ENCODE measurements around the gene MINK1.

MINK1 gene

GRCh38 chr17:4838309-4838785 lies 5.2 kb downstream of the MINK1 start:
- H3K4me3 ChIP-seq (ENCODE audit: low read length) = no peak overlapping the region
- no peaks in the 10 kb centered on the region for H3K9me3 ChIP-seq (ENCODE audit: insufficient read depth, low read depth, low read length)
- H3K27me3 ChIP-seq (ENCODE audit: insufficient read depth, low read length) = no peaks in the 10 kb centered on the region
- H3K4me1 ChIP-seq (ENCODE audit: insufficient read depth, low read length) = peaks cover 16% of the 10 kb centered on the region
- no peak overlapping the region for H3K27ac ChIP-seq (ENCODE audit: low read depth, low read length)
- WGBS = 100% methylated on average over 3 of the region's 3 CpGs
- H3K36me3 ChIP-seq (ENCODE audit: insufficient read depth, low read length) = peaks cover 8% of the 10 kb centered on the region; the same call in 1 of the 2 replicates
- no peak overlapping the region for H3K9ac ChIP-seq (ENCODE audit: low read depth, low read length)

GRCh38 chr17:4839221-4839620 lies 6.1 kb downstream of the MINK1 start:
- no peaks in the 10 kb centered on the region for H3K9me3 ChIP-seq (ENCODE audit: insufficient read depth, low read depth, low read length)
- whole genome bisulfite sequencing = 94% methylated on average over 8 of the region's 8 CpGs
- H3K27ac ChIP-seq (ENCODE audit: low read depth, low read length) = no peak overlapping the region
- peaks cover 14% of the 10 kb centered on the region for H3K4me1 ChIP-seq (ENCODE audit: insufficient read depth, low read length)
- H3K36me3 ChIP-seq (ENCODE audit: insufficient read depth, low read length) = peaks cover 8% of the 10 kb centered on the region; the same call in 1 of the 2 replicates
- H3K4me3 ChIP-seq (ENCODE audit: low read length) = no peak overlapping the region
- no peaks in the 10 kb centered on the region for H3K27me3 ChIP-seq (ENCODE audit: insufficient read depth, low read length)
- H3K9ac ChIP-seq (ENCODE audit: low read depth, low read length) = no peak overlapping the region

- Histone ChIP-seq H3K9me3 (ENCODE audit: insufficient read depth, low read depth, low read length) (no peaks in the 10 kb centered on the region), H3K4me1 (ENCODE audit: insufficient read depth, low read length) (peaks cover 6% of the 10 kb centered on the region; the same call in 1 of the 2 replicates), H3K27ac (ENCODE audit: low read depth, low read length) (no peak overlapping the region), H3K36me3 (ENCODE audit: insufficient read depth, low read length) (peaks cover 8% of the 10 kb centered on the region; the same call in 1 of the 2 replicates), H3K27me3 (ENCODE audit: insufficient read depth, low read length) (no peaks in the 10 kb centered on the region), H3K9ac (ENCODE audit: low read depth, low read length) (no peak overlapping the region), H3K4me3 (ENCODE audit: low read length) (no peak overlapping the region)
- WGBS = 92% methylated on average over 8 of the region's 8 CpGs
These were observed 7.1 kb downstream of the MINK1 start for GRCh38 chr17:4839965-4840892.

GRCh38 chr17:4840893-4841242 lies 7.7 kb downstream of the MINK1 start:
- Histone ChIP-seq H3K9ac (ENCODE audit: low read depth, low read length) (no peak overlapping the region), H3K4me1 (ENCODE audit: insufficient read depth, low read length) (peaks cover 6% of the 10 kb centered on the region; the same call in 1 of the 2 replicates)

GRCh38 chr17:4842376-4842775 lies 9.2 kb downstream of the MINK1 start:
- Histone ChIP-seq H3K36me3 (ENCODE audit: insufficient read depth, low read length) (peaks cover 8% of the 10 kb centered on the region; the same call in 1 of the 2 replicates), H3K27me3 (ENCODE audit: insufficient read depth, low read length) (no peaks in the 10 kb centered on the region), H3K9me3 (ENCODE audit: insufficient read depth, low read depth, low read length) (no peaks in the 10 kb centered on the region), H3K9ac (ENCODE audit: low read depth, low read length) (no peak overlapping the region), H3K27ac (ENCODE audit: low read depth, low read length) (no peak overlapping the region), H3K4me1 (ENCODE audit: insufficient read depth, low read length) (peaks cover 6% of the 10 kb centered on the region; the same call in 1 of the 2 replicates), H3K4me3 (ENCODE audit: low read length) (no peak overlapping the region)
- WGBS = 93% methylated on average over 3 of the region's 3 CpGs

More at GRCh38 chr17:4840893-4841242, 7.7 kb downstream of the MINK1 start:
- Histone ChIP-seq H3K27me3 (ENCODE audit: insufficient read depth, low read length) (no peaks in the 10 kb centered on the region), H3K4me3 (ENCODE audit: low read length) (no peak overlapping the region), H3K9me3 (ENCODE audit: insufficient read depth, low read depth, low read length) (no peaks in the 10 kb centered on the region), H3K36me3 (ENCODE audit: insufficient read depth, low read length) (peaks cover 8% of the 10 kb centered on the region; the same call in 1 of the 2 replicates), H3K27ac (ENCODE audit: low read depth, low read length) (no peak overlapping the region)
- WGBS = 79% methylated on average over 10 of the region's 10 CpGs

GRCh38 chr17:4843321-4844000 lies 10.3 kb downstream of the MINK1 start:
- Histone ChIP-seq H3K4me1 (ENCODE audit: insufficient read depth, low read length) (no peaks in the 10 kb centered on the region), H3K9me3 (ENCODE audit: insufficient read depth, low read depth, low read length) (no peaks in the 10 kb centered on the region), H3K27me3 (ENCODE audit: insufficient read depth, low read length) (no peaks in the 10 kb centered on the region), H3K27ac (ENCODE audit: low read depth, low read length) (no peak overlapping the region), H3K4me3 (ENCODE audit: low read length) (no peak overlapping the region), H3K9ac (ENCODE audit: low read depth, low read length) (no peak overlapping the region), H3K36me3 (ENCODE audit: insufficient read depth, low read length) (no peaks in the 10 kb centered on the region)
- 85% methylated on average over 8 of the region's 9 CpGs for WGBS

- no peak overlapping the region for H3K27ac ChIP-seq (ENCODE audit: low read depth, low read length)
- peaks cover 15% of the 10 kb centered on the region for H3K4me1 ChIP-seq (ENCODE audit: insufficient read depth, low read length)
- no peaks in the 10 kb centered on the region for H3K27me3 ChIP-seq (ENCODE audit: insufficient read depth, low read length)
- H3K9me3 ChIP-seq (ENCODE audit: insufficient read depth, low read depth, low read length) = no peaks in the 10 kb centered on the region
- no peak overlapping the region for H3K4me3 ChIP-seq (ENCODE audit: low read length)
- H3K36me3 ChIP-seq (ENCODE audit: insufficient read depth, low read length) = no peaks in the 10 kb centered on the region
- WGBS = 80% methylated on average over 5 of the region's 5 CpGs
- H3K9ac ChIP-seq (ENCODE audit: low read depth, low read length) = no peak overlapping the region
These were observed 12.0 kb downstream of the MINK1 start for GRCh38 chr17:4845118-4845517.

GRCh38 chr17:4846635-4847390 lies 13.7 kb downstream of the MINK1 start:
- 86% methylated on average over 13 of the region's 13 CpGs for WGBS
- H3K36me3 ChIP-seq (ENCODE audit: insufficient read depth, low read length) = no peaks in the 10 kb centered on the region
- H3K4me1 ChIP-seq (ENCODE audit: insufficient read depth, low read length) = peaks cover 28% of the 10 kb centered on the region
- no peaks in the 10 kb centered on the region for H3K9me3 ChIP-seq (ENCODE audit: insufficient read depth, low read depth, low read length)
- H3K9ac ChIP-seq (ENCODE audit: low read depth, low read length) = no peak overlapping the region
- no peak overlapping the region for H3K4me3 ChIP-seq (ENCODE audit: low read length)
- H3K27ac ChIP-seq (ENCODE audit: low read depth, low read length) = no peak overlapping the region
- H3K27me3 ChIP-seq (ENCODE audit: insufficient read depth, low read length) = no peaks in the 10 kb centered on the region

- WGBS = 50% methylated on average over 5 of the region's 5 CpGs
- H3K9me3 ChIP-seq (ENCODE audit: insufficient read depth, low read depth, low read length) = no peaks in the 10 kb centered on the region
- H3K27me3 ChIP-seq (ENCODE audit: insufficient read depth, low read length) = no peaks in the 10 kb centered on the region
- H3K9ac ChIP-seq (ENCODE audit: low read depth, low read length) = peak overlapping the region; percentile 32; the same call in 1 of the 2 replicates
- no peak overlapping the region for H3K4me3 ChIP-seq (ENCODE audit: low read length)
- H3K4me1 ChIP-seq (ENCODE audit: insufficient read depth, low read length) = peaks cover 36% of the 10 kb centered on the region
- H3K36me3 ChIP-seq (ENCODE audit: insufficient read depth, low read length) = no peaks in the 10 kb centered on the region
- peak overlapping the region; percentile 89 for H3K27ac ChIP-seq (ENCODE audit: low read depth, low read length)
These were observed 15.9 kb downstream of the MINK1 start for GRCh38 chr17:4849011-4849536.

GRCh38 chr17:4850246-4850645 lies 17.1 kb downstream of the MINK1 start:
- H3K9ac ChIP-seq (ENCODE audit: low read depth, low read length) = no peak overlapping the region
- no peaks in the 10 kb centered on the region for H3K36me3 ChIP-seq (ENCODE audit: insufficient read depth, low read length)
- H3K27me3 ChIP-seq (ENCODE audit: insufficient read depth, low read length) = no peaks in the 10 kb centered on the region
- no peak overlapping the region for H3K4me3 ChIP-seq (ENCODE audit: low read length)
- no peaks in the 10 kb centered on the region for H3K9me3 ChIP-seq (ENCODE audit: insufficient read depth, low read depth, low read length)
- H3K27ac ChIP-seq (ENCODE audit: low read depth, low read length) = peak overlapping the region; percentile 45; the same call in 1 of the 2 replicates
- WGBS = 72% methylated on average over 2 of the region's 2 CpGs
- H3K4me1 ChIP-seq (ENCODE audit: insufficient read depth, low read length) = peaks cover 41% of the 10 kb centered on the region
